ENCODE data around the gene TPRG1. TPM values are rescaled to one million over a fixed set of nuclear protein-coding genes. Genes with fewer than 3 reads are reported as not detected.

TPRG1 gene
- total RNA-seq, 1 donor from 2014 or later, result 23.4 TPM

DNA sequence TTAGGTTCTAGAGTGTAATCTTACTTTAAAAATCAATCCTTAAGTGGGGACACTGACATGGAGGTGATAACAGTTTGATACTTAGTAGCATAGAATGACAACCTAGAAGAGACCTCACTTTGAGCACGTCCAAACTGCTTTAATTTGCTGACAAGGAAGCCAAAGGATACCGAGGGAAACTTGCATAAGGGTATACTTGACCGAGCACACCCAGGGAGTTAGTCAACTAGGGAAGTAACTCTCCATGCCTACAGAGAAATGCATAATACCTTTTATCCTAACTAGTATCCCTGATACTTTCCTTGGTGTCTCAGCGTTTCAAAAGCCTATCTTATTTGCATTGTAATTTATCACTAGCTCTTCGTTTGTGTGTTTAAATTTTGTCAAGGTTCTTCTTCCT is 5.5 kb upstream of the TPRG1 start:
- ATAC-seq, result peak; percentile 42 to 51
- no peaks in the 10 kb centered on the region for H3K36me3 ChIP-seq
- no peak for DNase-seq
- no peaks in the 10 kb centered on the region for H3K27me3 ChIP-seq (ENCODE audit: low read depth)
- H3K4me1 ChIP-seq, result no peaks in the 10 kb centered on the region
- intact Hi-C loops (cut with DNase I), result no loop called here
- no peak overlapping the region for H3K4me3 ChIP-seq
- TF ChIP-seq, protein P1, sequence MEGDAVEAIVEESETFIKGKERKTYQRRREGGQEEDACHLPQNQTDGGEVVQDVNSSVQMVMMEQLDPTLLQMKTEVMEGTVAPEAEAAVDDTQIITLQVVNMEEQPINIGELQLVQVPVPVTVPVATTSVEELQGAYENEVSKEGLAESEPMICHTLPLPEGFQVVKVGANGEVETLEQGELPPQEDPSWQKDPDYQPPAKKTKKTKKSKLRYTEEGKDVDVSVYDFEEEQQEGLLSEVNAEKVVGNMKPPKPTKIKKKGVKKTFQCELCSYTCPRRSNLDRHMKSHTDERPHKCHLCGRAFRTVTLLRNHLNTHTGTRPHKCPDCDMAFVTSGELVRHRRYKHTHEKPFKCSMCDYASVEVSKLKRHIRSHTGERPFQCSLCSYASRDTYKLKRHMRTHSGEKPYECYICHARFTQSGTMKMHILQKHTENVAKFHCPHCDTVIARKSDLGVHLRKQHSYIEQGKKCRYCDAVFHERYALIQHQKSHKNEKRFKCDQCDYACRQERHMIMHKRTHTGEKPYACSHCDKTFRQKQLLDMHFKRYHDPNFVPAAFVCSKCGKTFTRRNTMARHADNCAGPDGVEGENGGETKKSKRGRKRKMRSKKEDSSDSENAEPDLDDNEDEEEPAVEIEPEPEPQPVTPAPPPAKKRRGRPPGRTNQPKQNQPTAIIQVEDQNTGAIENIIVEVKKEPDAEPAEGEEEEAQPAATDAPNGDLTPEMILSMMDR (IDR thresholded peaks at IDR 0.05), result no peak
- H3K27ac ChIP-seq, result peak overlapping the region; percentile 57
- H3K9me3 ChIP-seq, result no peaks in the 10 kb centered on the region

GRCh38 chr3:189167027-189167766 is 4.6 kb upstream of the TPRG1 start:
- no peak overlapping the region for H3K4me3 ChIP-seq
- intact Hi-C loops (cut with DNase I), result no loop called here
- ATAC-seq, result peak; percentile 97 to 98
- no peaks in the 10 kb centered on the region for H3K27me3 ChIP-seq (ENCODE audit: low read depth)
- H3K4me1 ChIP-seq, result no peaks in the 10 kb centered on the region
- H3K27ac ChIP-seq, result peak overlapping the region; percentile 57
- peak; percentile 77 for DNase-seq
- TF ChIP-seq, protein P1 (IDR thresholded peaks at IDR 0.05), result no peak
- H3K36me3 ChIP-seq, result no peaks in the 10 kb centered on the region
- H3K9me3 ChIP-seq, result no peaks in the 10 kb centered on the region

- TF ChIP-seq, protein P1 (IDR thresholded peaks at IDR 0.05), result no peak
- intact Hi-C loops (cut with DNase I), result no loop called here
- DNase-seq (no peak), ATAC-seq (no peak)
- Histone ChIP-seq H3K36me3 (no peaks in the 10 kb centered on the region), H3K4me1 (no peaks in the 10 kb centered on the region), H3K27me3 (ENCODE audit: low read depth) (no peaks in the 10 kb centered on the region), H3K27ac (no peak overlapping the region), H3K9me3 (no peaks in the 10 kb centered on the region), H3K4me3 (no peak overlapping the region)
Observed at GRCh38 chr3:189168711-189169110, 3.1 kb upstream of the TPRG1 start.

GRCh38 chr3:189169728-189170127 is 2.0 kb upstream of the TPRG1 start:
- no peak for DNase-seq
- no peaks in the 10 kb centered on the region for H3K9me3 ChIP-seq
- TF ChIP-seq, protein P1 (IDR thresholded peaks at IDR 0.05), result no peak
- no peak for ATAC-seq
- no peaks in the 10 kb centered on the region for H3K36me3 ChIP-seq
- no peaks in the 10 kb centered on the region for H3K4me1 ChIP-seq
- intact Hi-C loops (cut with DNase I), result no loop called here
- no peak overlapping the region for H3K4me3 ChIP-seq
- H3K27me3 ChIP-seq (ENCODE audit: low read depth), result no peaks in the 10 kb centered on the region
- H3K27ac ChIP-seq, result no peak overlapping the region

- DNase-seq (no peak), ATAC-seq (no peak)
- intact Hi-C loops (cut with DNase I), result no loop called here
- Histone ChIP-seq H3K27me3 (ENCODE audit: low read depth) (no peaks in the 10 kb centered on the region), H3K4me3 (no peak overlapping the region), H3K9me3 (no peaks in the 10 kb centered on the region), H3K36me3 (no peaks in the 10 kb centered on the region), H3K4me1 (no peaks in the 10 kb centered on the region), H3K27ac (no peak overlapping the region)
- TF ChIP-seq, protein P1 (IDR thresholded peaks at IDR 0.05), result no peak
Observed at GRCh38 chr3:189170559-189170958, 1.2 kb upstream of the TPRG1 start.
